B cell (primary cell): ENCODE results near the gene S100A5. TPM values are rescaled to one million over a fixed set of nuclear protein-coding genes. Genes with fewer than 3 reads are reported as not detected.

Experiments used
- ATAC-seq: fragments of 200-7000 bp; cut with Tn5 transposase; one replicate; pipeline ENCODE4 v1.10.0; 2021; ENCODE audit warnings: low read depth, mild to moderate bottlenecking, moderate number of reproducible peaks, moderate library complexity
- CTCF ChIA-PET: fragments of 350-600 bp; sonication (Branson Sonifier 250); formaldehyde crosslinking; loops from one replicate; lab custom pipeline; 2021; ENCODE audit warnings: antibody characterized with exemption, inconsistent platforms; lab: Charles Lee
- POLR2A ChIA-PET: fragments of 350-600 bp; sonication (Branson Sonifier 250); formaldehyde crosslinking; loops from one replicate; lab custom pipeline; 2021; ENCODE audit warnings: antibody characterized with exemption; lab: Charles Lee
- DNase-seq: peaks from one replicate; pipeline ENCODE4 v3.0.0; 2013
- H2AFZ ChIP-seq: 2 replicates; pipeline ENCODE4 v1.6.1; 2012; ENCODE audit warnings: mild to moderate bottlenecking, low read depth, low read length; ENCODE audit not compliant: insufficient read depth, poor library complexity, severe bottlenecking
- H3K27ac ChIP-seq, 2 donors: 1 replicate in 1 of 2; 2 replicates in 1 of 2; pipeline ENCODE4 v1.5.1; 2012 to 2013; ENCODE audit warnings: low read length in 2 of 2, mild to moderate bottlenecking in 2 of 2, moderate library complexity in 1 of 2
- H3K27me3 ChIP-seq, 4 experiments: fragments of 200-600 bp in 1 of 4; sonication (generic) in 1 of 4; replicated peaks in 1 of 4; 1 replicate in 2 of 4; 2 replicates in 2 of 4; pipeline versions ENCODE4 v1.6.1 to v1.7.0; 2013 to 2016; ENCODE audit warnings: low read length in 3 of 4, mild to moderate bottlenecking in 2 of 4, mixed read lengths in 1 of 4, moderate library complexity in 1 of 4; ENCODE audit not compliant: insufficient read depth in 4 of 4, control insufficient read depth in 3 of 4; ENCODE audit errors: control extremely low read depth in 1 of 4
- H3K36me3 ChIP-seq, 2 experiments: replicated peaks in 1 of 2; 1 replicate in 1 of 2; 2 replicates in 1 of 2; pipeline versions ENCODE4 v1.6.1 to v1.7.1; 2013; ENCODE audit warnings: low read length in 1 of 2; ENCODE audit not compliant: insufficient read depth in 2 of 2, control insufficient read depth in 1 of 2; ENCODE audit errors: control extremely low read depth in 1 of 2, extremely low read depth in 1 of 2
- H3K4me1 ChIP-seq, 2 donors: fragments of 200-600 bp in 1 of 2; sonication (generic) in 1 of 2; 1 replicate in 1 of 2; 2 replicates in 1 of 2; pipeline versions ENCODE4 v1.5.1 to v1.6.1; 2013 to 2017; ENCODE audit warnings: low read length in 2 of 2; ENCODE audit not compliant: control insufficient read depth in 2 of 2, insufficient read depth in 2 of 2
- H3K4me2 ChIP-seq: replicated peaks from 2 replicates; pipeline ENCODE3; 2012; ENCODE audit warnings: mild to moderate bottlenecking, low read depth, low read length; ENCODE audit not compliant: poor library complexity, severe bottlenecking
- H3K4me3 ChIP-seq, 5 experiments: fragments of 200-600 bp in 1 of 5; sonication (generic) in 1 of 5; 1 replicate in 3 of 5; 2 replicates in 2 of 5; pipeline versions ENCODE4 v1.5.1 to v1.7.0; 2011 to 2016; ENCODE audit warnings: low read length in 4 of 5, mild to moderate bottlenecking in 4 of 5, low read depth in 2 of 5, control low read depth in 1 of 5, moderate library complexity in 1 of 5; ENCODE audit not compliant: insufficient read depth in 1 of 5; ENCODE audit errors: control extremely low read depth in 1 of 5, extremely low read depth in 1 of 5
- H3K79me2 ChIP-seq: fragments of 200-600 bp; sonication (generic); one replicate; pipeline ENCODE4 v1.6.0; 2016; ENCODE audit warnings: low read length; ENCODE audit not compliant: control insufficient read depth, insufficient read depth
- H3K9ac ChIP-seq: fragments of 200-600 bp; sonication (generic); 2 replicates; pipeline ENCODE4 v1.6.1; 2017; ENCODE audit warnings: mild to moderate bottlenecking, low read length, moderate library complexity
- H3K9me3 ChIP-seq, 3 donors: one replicate each; pipeline versions ENCODE4 v1.6.1 to v1.7.1; 2013; ENCODE audit warnings: low read length in 2 of 3; ENCODE audit not compliant: control insufficient read depth in 2 of 3, insufficient read depth in 1 of 3; ENCODE audit errors: control extremely low read depth in 1 of 3
- H4K20me1 ChIP-seq: 2 replicates; pipeline ENCODE4 v1.6.0; 2012; ENCODE audit warnings: mild to moderate bottlenecking, low read length; ENCODE audit not compliant: insufficient read depth, control insufficient read depth, poor library complexity, severe bottlenecking
- H3K27ac Mint-ChIP-seq: one replicate; pipeline ENCODE4 v1.8.0; 2021; ENCODE audit warnings: mixed read lengths
- H3K27me3 Mint-ChIP-seq: one replicate; pipeline ENCODE4 v1.8.0; 2021; ENCODE audit warnings: mixed read lengths
- H3K4me1 Mint-ChIP-seq: one replicate; pipeline ENCODE4 v1.8.0; 2021; ENCODE audit warnings: mixed read lengths
- H3K4me3 Mint-ChIP-seq: one replicate; pipeline ENCODE4 v1.8.0; 2021; ENCODE audit warnings: mixed read lengths
- H3K9me3 Mint-ChIP-seq: one replicate; pipeline ENCODE4 v1.8.0; 2022; ENCODE audit warnings: mixed read lengths; ENCODE audit not compliant: insufficient read depth
- EZH2 ChIP-seq: IDR thresholded peaks from 2 replicates; pipeline ENCODE4 v1.6.1; 2012; ENCODE audit warnings: borderline replicate concordance, low read depth, mild to moderate bottlenecking, moderate library complexity, low read length; ENCODE audit not compliant: insufficient read depth, poor library complexity, severe bottlenecking
- WGBS: methylation state at CpG from one replicate; pipeline ENCODE4 v1.1.5; 2013; ENCODE audit warnings: missing lambda C conversion rate; ENCODE audit not compliant: insufficient coverage; 5-methylcytosine and 5-hydroxymethylcytosine counted together
- intact Hi-C: fragments of 100-400 bp; cut with micrococcal nuclease; formaldehyde crosslinking; loops from one replicate; pipeline ENCODE4 v1.10.0; 2022
- polyA plus RNA-seq: library from polyadenylated mRNA; depleted of rRNA; stranded (reverse); fragments of >200 nt; gene quantifications from 2 replicates; pipeline ENCODE4 v1.2.3, GENCODE V29; 2012
- total RNA-seq, 2 donors: library from RNA; stranded (reverse); fragments of 120-200 nt in 1 of 2; gene quantifications; 1 replicate in 1 of 2; 2 replicates in 1 of 2; pipeline versions ENCODE4 v1.2.3 to v1.2.4, GENCODE V29; 2013 to 2022
- TF ChIP-seq, protein P1 (sequence below): fragments of 200-600 bp; IDR thresholded peaks from one replicate; pipeline ENCODE4 v1.8.0; 2022; ENCODE audit warnings: antibody characterized with exemption, mild to moderate bottlenecking

S100A5 gene
- total and polyA plus RNA-seq, 2 donors (not counting 1 experiment from before 2014, with no cell fraction given) = 0.64 TPM; not detected in 1

DNA sequence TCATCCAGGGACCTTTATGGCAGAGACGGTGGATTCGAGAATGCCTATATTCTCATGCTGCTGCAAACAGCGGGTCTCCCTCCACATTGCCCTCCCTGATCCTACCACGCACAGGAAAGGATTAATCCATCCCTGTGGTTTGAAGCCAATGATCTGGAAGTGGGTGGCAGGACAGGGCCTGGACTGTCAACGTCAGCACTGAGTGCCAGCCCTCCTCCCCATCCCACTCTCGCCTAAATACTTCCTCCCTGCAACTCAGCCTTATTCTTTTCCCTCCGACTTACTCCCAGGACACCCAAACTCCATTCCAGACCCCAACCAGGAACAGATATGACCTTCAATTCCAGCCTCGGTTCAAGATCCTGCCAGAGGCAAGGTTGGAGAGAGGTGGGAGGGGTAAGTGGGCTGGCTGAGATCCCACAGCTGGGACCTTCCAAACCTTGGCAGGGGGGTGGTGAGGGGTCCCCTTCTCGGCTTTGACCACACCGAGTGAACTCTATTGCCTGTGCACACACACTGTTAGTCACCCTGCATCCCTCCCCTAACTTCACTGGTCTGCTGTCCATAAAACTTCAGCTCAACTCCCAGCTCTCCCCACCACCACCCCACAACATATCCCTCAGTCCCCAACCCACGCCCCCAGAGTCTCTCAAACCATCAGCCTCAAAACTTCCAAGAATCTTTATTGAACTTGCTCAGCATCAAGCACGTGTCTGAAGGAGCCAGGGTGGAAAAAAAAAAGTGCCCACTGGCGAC is 2.4 kb upstream of the S100A5 start:
- Histone ChIP-seq H3K4me1 (peaks cover 40 to 46% of the 10 kb centered on the region in 2 donors), H3K9ac (no peak overlapping the region), H3K4me3 (no peak overlapping the region), H2AFZ (no peak overlapping the region), H3K79me2 (no peaks in the 10 kb centered on the region), H3K27ac (no peak overlapping the region), H4K20me1 (no peaks in the 10 kb centered on the region), H3K4me2 (no peak overlapping the region), H3K9me3 (peaks cover 0 to 12% (median 0%) of the 10 kb centered on the region in 3 donors), H3K36me3 (peaks cover 0 to 2% of the 10 kb centered on the region in 2 experiments), H3K27me3 (no peaks in the 10 kb centered on the region)
- ChIA-PET CTCF (interaction anchor here (1.1 to 7.5 kb wide), 4 partner anchors 10 to 32 kb away, joined by 3 to 59 read pairs (median 18); partner anchors contain the start of gene S100A6), POLR2A (no interaction called here)
- intact Hi-C loops = no loop called here
- ATAC-seq = no peak
- no peak for DNase-seq
- Mint-ChIP-seq H3K27me3 (no peaks in the 10 kb centered on the region), H3K4me3 (no peak overlapping the region), H3K27ac (peak overlapping the region; percentile 50), H3K9me3 (no peaks in the 10 kb centered on the region), H3K4me1 (peaks cover 60% of the 10 kb centered on the region)
- 92% methylated on average over 5 of the region's 13 CpGs for WGBS
- TF ChIP-seq, protein P1, sequence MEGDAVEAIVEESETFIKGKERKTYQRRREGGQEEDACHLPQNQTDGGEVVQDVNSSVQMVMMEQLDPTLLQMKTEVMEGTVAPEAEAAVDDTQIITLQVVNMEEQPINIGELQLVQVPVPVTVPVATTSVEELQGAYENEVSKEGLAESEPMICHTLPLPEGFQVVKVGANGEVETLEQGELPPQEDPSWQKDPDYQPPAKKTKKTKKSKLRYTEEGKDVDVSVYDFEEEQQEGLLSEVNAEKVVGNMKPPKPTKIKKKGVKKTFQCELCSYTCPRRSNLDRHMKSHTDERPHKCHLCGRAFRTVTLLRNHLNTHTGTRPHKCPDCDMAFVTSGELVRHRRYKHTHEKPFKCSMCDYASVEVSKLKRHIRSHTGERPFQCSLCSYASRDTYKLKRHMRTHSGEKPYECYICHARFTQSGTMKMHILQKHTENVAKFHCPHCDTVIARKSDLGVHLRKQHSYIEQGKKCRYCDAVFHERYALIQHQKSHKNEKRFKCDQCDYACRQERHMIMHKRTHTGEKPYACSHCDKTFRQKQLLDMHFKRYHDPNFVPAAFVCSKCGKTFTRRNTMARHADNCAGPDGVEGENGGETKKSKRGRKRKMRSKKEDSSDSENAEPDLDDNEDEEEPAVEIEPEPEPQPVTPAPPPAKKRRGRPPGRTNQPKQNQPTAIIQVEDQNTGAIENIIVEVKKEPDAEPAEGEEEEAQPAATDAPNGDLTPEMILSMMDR = no peak
- TF ChIP-seq EZH2 = no peak
